ENCODE data around the gene BEST1. TPM values are rescaled to one million over a fixed set of nuclear protein-coding genes. Genes with fewer than 3 reads are reported as not detected.

The BEST1 gene
- total RNA-seq, 2 donors from 2014 or later: 0.58 to 0.77 TPM

DNA sequence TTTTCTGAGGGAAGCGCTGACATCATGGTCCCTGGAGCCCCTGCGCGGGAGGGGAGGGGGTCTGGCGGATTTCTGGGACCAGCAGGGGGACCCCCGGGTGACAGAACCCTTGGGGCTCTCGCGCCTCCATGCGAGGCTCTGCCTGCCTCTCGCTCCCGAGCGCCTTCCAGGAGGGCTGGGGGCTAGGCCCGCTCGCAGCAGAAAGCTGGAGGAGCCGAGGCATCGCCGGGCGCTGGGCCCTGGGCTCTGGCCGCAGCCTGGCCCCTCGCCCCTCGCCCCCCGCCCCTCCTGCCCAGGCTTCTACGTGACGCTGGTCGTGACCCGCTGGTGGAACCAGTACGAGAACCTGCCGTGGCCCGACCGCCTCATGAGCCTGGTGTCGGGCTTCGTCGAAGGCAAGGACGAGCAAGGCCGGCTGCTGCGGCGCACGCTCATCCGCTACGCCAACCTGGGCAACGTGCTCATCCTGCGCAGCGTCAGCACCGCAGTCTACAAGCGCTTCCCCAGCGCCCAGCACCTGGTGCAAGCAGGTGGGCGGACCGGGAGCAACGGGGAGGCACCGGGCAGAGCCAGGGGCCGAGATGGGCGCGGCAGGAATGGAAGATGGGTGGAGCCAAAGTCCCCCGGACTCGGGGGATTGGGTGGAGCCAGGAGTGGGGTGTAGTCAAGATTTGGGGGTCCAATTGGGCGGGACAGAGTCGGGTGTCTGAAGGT is 5.4 kb downstream of the BEST1 start:
- intact Hi-C loops (cut with DNase I): no loop called here

DNA sequence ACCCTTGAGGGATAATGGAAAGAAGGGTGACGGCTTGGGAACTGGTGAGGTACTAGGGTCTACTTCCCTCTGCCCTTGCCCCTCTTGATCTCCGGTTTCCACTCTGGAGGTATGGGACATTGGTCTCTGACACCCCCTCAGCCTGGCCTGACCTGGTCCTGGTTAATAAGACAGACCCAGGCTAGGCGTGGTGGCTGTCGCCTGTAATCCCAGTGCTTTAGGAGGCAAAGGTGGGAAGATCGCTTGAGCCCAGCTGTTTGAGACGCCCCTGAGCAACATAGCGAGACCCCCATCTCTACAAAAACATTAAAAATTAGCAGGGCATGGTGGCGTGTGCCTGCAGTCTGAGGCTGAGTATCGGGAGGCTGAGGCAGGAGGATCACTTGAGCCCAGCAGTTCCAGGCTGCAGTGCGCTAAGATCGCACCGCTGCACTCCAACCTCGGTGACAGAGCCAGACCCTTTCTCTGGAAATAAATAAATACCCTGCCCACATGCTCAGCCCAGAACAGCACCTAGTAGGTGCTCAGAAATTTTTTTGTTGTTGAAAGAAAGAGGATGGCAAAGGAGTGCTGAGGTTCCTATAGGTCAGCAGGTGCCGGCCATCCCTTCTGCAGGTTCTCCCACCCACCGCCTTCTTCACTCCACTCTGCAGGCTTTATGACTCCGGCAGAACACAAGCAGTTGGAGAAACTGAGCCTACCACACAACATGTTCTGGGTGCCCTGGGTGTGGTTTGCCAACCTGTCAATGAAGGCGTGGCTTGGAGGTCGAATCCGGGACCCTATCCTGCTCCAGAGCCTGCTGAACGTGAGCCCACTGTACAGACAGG is 6.3 kb downstream of the BEST1 start:
- H3K4me3 ChIP-seq: peak overlapping the region; percentile 29
- intact Hi-C loops (cut with DNase I): no loop called here
- H3K27ac ChIP-seq: no peak overlapping the region
- peak overlapping the region; percentile 37 to 51 for H3K9ac ChIP-seq (ENCODE audit: low read depth in 2 of 2, low read length in 2 of 2)
- no peaks in the 10 kb centered on the region for H3K27me3 ChIP-seq
- peaks cover 6% of the 10 kb centered on the region for H3K4me1 ChIP-seq
- H3K9me3 ChIP-seq: no peaks in the 10 kb centered on the region
- no peak for TF ChIP-seq CTCF (IDR thresholded peaks at IDR 0.05)
- H3K36me3 ChIP-seq: no peaks in the 10 kb centered on the region
- DNase-seq: no peak

More for the DNA sequence above, 5.4 kb downstream of the BEST1 start:
- peak overlapping the region; percentile 39 for H3K27ac ChIP-seq
- peaks cover 6% of the 10 kb centered on the region for H3K4me1 ChIP-seq
- H3K36me3 ChIP-seq: no peaks in the 10 kb centered on the region
- no peaks in the 10 kb centered on the region for H3K27me3 ChIP-seq
- peak overlapping the region; percentile 37 to 51 for H3K9ac ChIP-seq (ENCODE audit: low read depth in 2 of 2, low read length in 2 of 2)
- H3K9me3 ChIP-seq: no peaks in the 10 kb centered on the region
- H3K4me3 ChIP-seq: peak overlapping the region; percentile 29
- no peak for TF ChIP-seq CTCF (IDR thresholded peaks at IDR 0.05)
- DNase-seq: peak; percentile 50

DNA sequence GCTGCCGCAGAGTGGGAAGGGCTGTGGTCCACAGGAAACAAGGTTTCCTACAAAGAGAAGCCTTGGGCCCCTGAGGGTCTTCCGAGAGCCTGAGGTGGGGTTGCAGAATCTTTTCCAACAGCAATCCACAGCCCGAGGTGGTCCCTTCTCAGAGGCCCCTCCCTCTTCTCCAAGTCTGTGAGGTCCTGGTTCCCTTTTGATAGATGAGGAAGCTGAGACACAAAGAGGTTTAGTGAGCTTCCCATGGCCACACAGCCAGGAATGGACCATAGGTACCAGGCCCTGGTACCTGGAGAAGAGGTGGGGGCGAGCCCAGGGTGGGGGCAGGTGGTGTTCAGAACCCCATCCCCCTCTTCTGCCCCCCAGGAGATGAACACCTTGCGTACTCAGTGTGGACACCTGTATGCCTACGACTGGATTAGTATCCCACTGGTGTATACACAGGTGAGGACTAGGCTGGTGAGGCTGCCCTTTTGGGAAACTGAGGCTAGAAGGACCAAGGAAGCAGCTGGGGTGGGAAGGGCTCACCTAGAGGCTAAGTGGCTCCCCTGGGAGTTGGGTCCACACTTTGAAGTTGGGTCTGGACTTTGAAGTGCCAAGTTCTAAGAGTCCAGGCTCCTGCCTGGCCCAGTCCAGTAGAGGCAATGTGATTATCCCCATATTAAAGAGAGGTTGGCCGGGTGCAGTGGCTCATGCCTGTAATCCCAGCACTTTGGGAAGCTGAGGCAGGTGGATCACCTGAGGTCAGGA is 7.0 kb downstream of the BEST1 start:
- no peak overlapping the region for H3K9ac ChIP-seq (ENCODE audit: low read depth in 2 of 2, low read length in 2 of 2)
- no peak for DNase-seq
- no peak for TF ChIP-seq CTCF (IDR thresholded peaks at IDR 0.05)
- no peak overlapping the region for H3K27ac ChIP-seq
- no peaks in the 10 kb centered on the region for H3K9me3 ChIP-seq
- no peaks in the 10 kb centered on the region for H3K36me3 ChIP-seq
- H3K4me1 ChIP-seq: peaks cover 6% of the 10 kb centered on the region
- intact Hi-C loops (cut with DNase I): no loop called here
- no peaks in the 10 kb centered on the region for H3K27me3 ChIP-seq
- no peak overlapping the region for H3K4me3 ChIP-seq

DNA sequence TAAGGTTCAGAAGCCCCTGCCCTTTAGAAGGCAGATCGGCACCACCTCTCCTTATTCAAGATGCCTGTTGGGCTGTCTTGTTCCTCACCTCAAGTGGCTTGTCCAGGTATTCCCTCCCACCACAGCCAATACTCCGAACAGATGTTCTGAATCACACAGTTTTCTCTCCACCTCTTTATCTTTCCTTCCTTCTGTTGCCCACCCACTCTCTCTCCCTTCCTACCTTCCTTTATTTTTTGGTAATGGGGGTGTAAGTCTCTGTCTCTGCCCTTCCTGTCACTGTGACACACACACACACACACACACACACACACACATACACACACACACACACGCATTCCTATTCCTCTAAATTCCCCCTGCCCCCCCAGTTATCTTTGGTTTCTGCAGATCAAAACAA is 8.4 kb downstream of the BEST1 start:
- no peak overlapping the region for H3K4me3 ChIP-seq
- peaks cover 6% of the 10 kb centered on the region for H3K4me1 ChIP-seq
- no peak for DNase-seq
- no peak overlapping the region for H3K27ac ChIP-seq
- no peak overlapping the region for H3K9ac ChIP-seq (ENCODE audit: low read depth in 2 of 2, low read length in 2 of 2)
- no peak for TF ChIP-seq CTCF (IDR thresholded peaks at IDR 0.05)
- H3K9me3 ChIP-seq: no peaks in the 10 kb centered on the region
- intact Hi-C loops (cut with DNase I): no loop called here
- no peaks in the 10 kb centered on the region for H3K36me3 ChIP-seq
- H3K27me3 ChIP-seq: no peaks in the 10 kb centered on the region

DNA sequence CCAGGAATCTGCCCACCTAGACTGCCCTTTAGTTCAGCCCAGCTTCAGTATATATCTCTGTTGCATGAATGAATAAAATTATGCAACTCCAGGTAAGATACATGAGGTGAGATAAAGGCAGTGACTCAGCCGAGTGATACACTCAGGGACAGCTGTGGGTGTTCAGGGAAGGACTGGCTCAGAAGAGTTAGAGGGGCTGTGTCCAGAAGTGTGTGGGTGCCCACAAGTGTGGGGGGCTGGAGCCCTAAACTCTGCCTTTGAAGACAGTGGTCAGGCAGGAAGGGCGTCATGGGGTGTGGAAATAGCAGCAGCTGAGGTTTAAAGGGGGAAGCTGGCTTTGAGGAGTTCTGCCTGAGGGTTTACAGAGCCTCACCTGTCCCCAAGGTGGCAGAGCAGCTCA is 9.0 kb downstream of the BEST1 start:
- H3K9me3 ChIP-seq: no peaks in the 10 kb centered on the region
- H3K9ac ChIP-seq (ENCODE audit: low read depth in 2 of 2, low read length in 2 of 2): no peak overlapping the region
- H3K4me1 ChIP-seq: peaks cover 6% of the 10 kb centered on the region
- no peaks in the 10 kb centered on the region for H3K36me3 ChIP-seq
- no peak for TF ChIP-seq CTCF (IDR thresholded peaks at IDR 0.05)
- intact Hi-C loops (cut with DNase I): no loop called here
- H3K27ac ChIP-seq: no peak overlapping the region
- H3K27me3 ChIP-seq: no peaks in the 10 kb centered on the region
- DNase-seq: no peak
- no peak overlapping the region for H3K4me3 ChIP-seq

Data from colonic mucosa (tissue), 4 donors.